Loucy (cell line): ENCODE data around the gene SLC35F3.

Experiments
- H2AFZ ChIP-seq: fragments of 200-600 bp; sonication (generic); 2 replicates; pipeline ENCODE4 v1.6.0; 2016; ENCODE audit warnings: antibody characterized with exemption, mild to moderate bottlenecking, low read length, moderate library complexity
- H3F3A ChIP-seq: fragments of 200-600 bp; 2 replicates; pipeline ENCODE4 v1.6.0; 2016; ENCODE audit warnings: antibody characterized with exemption, low read depth, mild to moderate bottlenecking
- H3K27me3 ChIP-seq: fragments of 200-600 bp; sonication (generic); 2 replicates; pipeline ENCODE4 v1.6.1; 2014; ENCODE audit warnings: low read length, mild to moderate bottlenecking; ENCODE audit not compliant: insufficient read depth, poor library complexity, severe bottlenecking
- H3K36me3 ChIP-seq: fragments of 200-600 bp; sonication (generic); 2 replicates; pipeline ENCODE4 v1.6.1; 2016; ENCODE audit warnings: low read length; ENCODE audit not compliant: insufficient read depth
- H3K4me1 ChIP-seq: fragments of 200-600 bp; sonication (generic); 2 replicates; pipeline ENCODE4 v1.5.1; 2014; ENCODE audit warnings: low read length, mild to moderate bottlenecking; ENCODE audit not compliant: insufficient read depth, poor library complexity, severe bottlenecking
- H3K4me2 ChIP-seq: fragments of 200-600 bp; sonication (generic); 2 replicates; pipeline ENCODE4 v1.6.0; 2014; ENCODE audit warnings: antibody characterized with exemption, low read length, low read depth, mild to moderate bottlenecking; ENCODE audit not compliant: poor library complexity, severe bottlenecking
- H3K4me3 ChIP-seq: fragments of 200-600 bp; sonication (generic); 2 replicates; pipeline ENCODE4 v1.5.1; 2014; ENCODE audit warnings: low read length, mild to moderate bottlenecking, mixed read lengths; ENCODE audit not compliant: poor library complexity, severe bottlenecking
- H3K79me2 ChIP-seq: fragments of 200-600 bp; sonication (generic); 2 replicates; pipeline ENCODE4 v1.6.1; 2014; ENCODE audit warnings: low read length; ENCODE audit not compliant: insufficient read depth
- H3K9ac ChIP-seq: fragments of 200-600 bp; sonication (generic); 2 replicates; pipeline ENCODE4 v1.6.0; 2014; ENCODE audit warnings: mild to moderate bottlenecking, low read depth, low read length, moderate library complexity; ENCODE audit not compliant: poor library complexity, severe bottlenecking
- H3K9me2 ChIP-seq: fragments of 200-600 bp; sonication (generic); replicated peaks from 2 replicates; pipeline ENCODE4 v1.6.1; 2016; ENCODE audit warnings: low read depth, low read length, mixed read lengths
- H3K9me3 ChIP-seq: fragments of 200-600 bp; sonication (generic); 2 replicates; pipeline ENCODE4 v1.6.1; 2014; ENCODE audit warnings: mild to moderate bottlenecking, antibody characterized with exemption, low read length, low read depth; ENCODE audit not compliant: insufficient read depth
- H4K20me1 ChIP-seq: fragments of 200-600 bp; sonication (generic); 2 replicates; pipeline ENCODE4 v1.6.0; 2014; ENCODE audit warnings: antibody characterized with exemption, low read length, mild to moderate bottlenecking; ENCODE audit not compliant: insufficient read depth, poor library complexity, severe bottlenecking
- EZH2phosphoT487 ChIP-seq: fragments of 200-600 bp; IDR thresholded peaks from 2 replicates; pipeline ENCODE4 v1.6.1; 2018; ENCODE audit warnings: antibody characterized with exemption, mild to moderate bottlenecking, moderate library complexity, borderline replicate concordance
- TF ChIP-seq, protein P1 (sequence below): fragments of 200-600 bp; sonication (generic); conservative IDR thresholded peaks from 2 replicates; pipeline ENCODE4 v1.5.1; 2014; ENCODE audit warnings: mild to moderate bottlenecking, antibody characterized with exemption, low read length

SLC35F3 gene

DNA sequence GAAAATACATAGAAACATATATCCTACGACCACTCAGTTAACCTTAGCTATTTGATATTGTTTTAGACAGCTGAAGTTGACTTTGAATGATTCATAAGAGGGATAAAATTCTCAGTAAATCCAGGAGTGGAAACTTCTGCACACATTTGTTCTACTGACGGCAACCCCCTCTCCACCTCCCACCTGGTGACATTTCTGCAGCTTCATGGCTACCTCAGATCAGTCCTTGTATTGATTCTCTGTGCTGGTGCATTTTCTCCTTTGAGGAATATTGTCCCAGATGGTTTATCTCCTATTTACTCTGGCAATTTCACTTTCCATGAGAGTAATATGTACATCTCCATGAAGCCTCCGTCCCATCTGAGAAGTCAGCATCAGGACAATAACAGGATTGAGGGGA, 411.1 kb downstream of the SLC35F3 start:
- Histone ChIP-seq H3K4me3 (peak overlapping the region; percentile 48), H4K20me1 (no peaks in the 10 kb centered on the region), H3K9ac (peak overlapping the region; percentile 64), H3K9me3 (no peaks in the 10 kb centered on the region), H2AFZ (0 out of 2 replicates have a peak overlapping the region, but pooled peaks have one; percentile 11), H3K4me2 (peak overlapping the region; percentile 76), H3K27me3 (no peaks in the 10 kb centered on the region), H3K4me1 (peaks cover 47% of the 10 kb centered on the region), H3F3A (peaks cover 8% of the 10 kb centered on the region; the same call in 1 of the 2 replicates), H3K36me3 (no peaks in the 10 kb centered on the region), H3K79me2 (no peaks in the 10 kb centered on the region), H3K9me2 (no peaks in the 10 kb centered on the region)
- TF ChIP-seq, protein P1, sequence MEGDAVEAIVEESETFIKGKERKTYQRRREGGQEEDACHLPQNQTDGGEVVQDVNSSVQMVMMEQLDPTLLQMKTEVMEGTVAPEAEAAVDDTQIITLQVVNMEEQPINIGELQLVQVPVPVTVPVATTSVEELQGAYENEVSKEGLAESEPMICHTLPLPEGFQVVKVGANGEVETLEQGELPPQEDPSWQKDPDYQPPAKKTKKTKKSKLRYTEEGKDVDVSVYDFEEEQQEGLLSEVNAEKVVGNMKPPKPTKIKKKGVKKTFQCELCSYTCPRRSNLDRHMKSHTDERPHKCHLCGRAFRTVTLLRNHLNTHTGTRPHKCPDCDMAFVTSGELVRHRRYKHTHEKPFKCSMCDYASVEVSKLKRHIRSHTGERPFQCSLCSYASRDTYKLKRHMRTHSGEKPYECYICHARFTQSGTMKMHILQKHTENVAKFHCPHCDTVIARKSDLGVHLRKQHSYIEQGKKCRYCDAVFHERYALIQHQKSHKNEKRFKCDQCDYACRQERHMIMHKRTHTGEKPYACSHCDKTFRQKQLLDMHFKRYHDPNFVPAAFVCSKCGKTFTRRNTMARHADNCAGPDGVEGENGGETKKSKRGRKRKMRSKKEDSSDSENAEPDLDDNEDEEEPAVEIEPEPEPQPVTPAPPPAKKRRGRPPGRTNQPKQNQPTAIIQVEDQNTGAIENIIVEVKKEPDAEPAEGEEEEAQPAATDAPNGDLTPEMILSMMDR: no peak
- TF ChIP-seq EZH2phosphoT487: no peak

DNA sequence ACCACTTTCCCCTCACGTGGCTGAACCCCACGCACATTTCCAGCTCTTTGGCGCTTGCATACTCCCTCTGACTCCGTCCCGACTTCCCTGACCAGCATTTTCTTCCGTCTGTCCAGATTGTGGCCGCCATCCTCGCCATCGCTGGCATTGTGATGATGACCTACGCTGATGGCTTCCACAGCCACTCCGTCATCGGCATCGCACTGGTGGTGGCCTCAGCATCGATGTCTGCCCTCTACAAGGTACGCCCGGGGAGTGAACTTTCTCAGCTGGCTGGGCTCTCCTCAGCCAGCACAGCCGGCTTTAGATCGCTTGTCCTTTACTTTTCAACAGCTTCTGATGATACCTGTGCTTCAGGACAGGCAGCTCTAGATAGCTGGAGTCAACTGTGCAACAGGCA, 412.0 kb downstream of the SLC35F3 start:
- Histone ChIP-seq H3K4me3 (no peak overlapping the region), H3K79me2 (no peaks in the 10 kb centered on the region), H3F3A (peaks cover 8% of the 10 kb centered on the region; the same call in 1 of the 2 replicates), H3K9ac (peak overlapping the region; percentile 64), H4K20me1 (no peaks in the 10 kb centered on the region), H3K9me2 (no peaks in the 10 kb centered on the region), H2AFZ (no peak overlapping the region), H3K4me2 (no peak overlapping the region), H3K36me3 (no peaks in the 10 kb centered on the region), H3K9me3 (no peaks in the 10 kb centered on the region), H3K4me1 (peaks cover 56% of the 10 kb centered on the region), H3K27me3 (no peaks in the 10 kb centered on the region)
- TF ChIP-seq EZH2phosphoT487: no peak

DNA sequence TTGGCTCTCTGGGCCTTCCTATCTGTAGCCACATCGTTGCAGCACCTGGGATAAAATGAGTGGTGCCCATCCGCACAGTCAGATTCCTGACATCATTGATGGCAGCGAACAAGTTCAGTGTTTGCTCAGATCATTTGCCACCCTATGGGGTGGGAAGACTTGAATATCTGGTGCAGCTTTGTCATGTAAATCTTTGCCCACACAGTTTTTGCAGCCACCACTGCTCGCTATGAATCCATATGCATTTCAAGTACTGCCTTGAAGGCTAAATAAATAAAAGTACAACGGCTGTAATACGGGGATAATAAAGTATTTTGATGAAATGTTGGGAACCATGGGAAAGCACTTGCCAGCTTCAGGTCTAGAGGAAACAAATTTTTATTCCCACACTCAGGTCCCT, 412.5 kb downstream of the SLC35F3 start:
- Histone ChIP-seq H3K4me3 (no peak overlapping the region), H2AFZ (no peak overlapping the region), H3K36me3 (no peaks in the 10 kb centered on the region), H3F3A (peaks cover 8% of the 10 kb centered on the region; the same call in 1 of the 2 replicates), H3K4me2 (no peak overlapping the region), H4K20me1 (no peaks in the 10 kb centered on the region), H3K27me3 (no peaks in the 10 kb centered on the region), H3K79me2 (no peaks in the 10 kb centered on the region), H3K4me1 (peaks cover 57% of the 10 kb centered on the region), H3K9me3 (no peaks in the 10 kb centered on the region), H3K9ac (peak overlapping the region; percentile 10), H3K9me2 (no peaks in the 10 kb centered on the region)
- TF ChIP-seq, protein P1: no peak
- TF ChIP-seq EZH2phosphoT487: no peak

DNA sequence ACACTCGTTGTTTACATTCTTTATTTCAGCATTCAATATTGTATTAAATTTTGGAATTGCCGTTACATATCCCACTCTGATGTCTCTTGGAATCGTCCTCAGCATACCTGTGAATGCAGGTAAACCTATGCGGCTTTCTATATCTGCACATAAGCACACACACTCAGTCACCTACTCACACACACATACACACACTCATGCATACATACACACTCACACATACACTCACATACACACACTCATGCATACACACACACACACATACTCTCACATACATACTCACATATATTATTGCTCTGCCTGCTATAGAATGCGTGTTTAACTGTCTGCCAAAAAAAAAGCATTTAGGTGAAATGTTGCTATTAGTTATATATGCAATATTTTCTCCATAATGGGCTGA, 415.6 kb downstream of the SLC35F3 start:
- Histone ChIP-seq H3K4me2 (no peak overlapping the region), H3K4me1 (peaks cover 44% of the 10 kb centered on the region), H3K27me3 (no peaks in the 10 kb centered on the region), H2AFZ (no peak overlapping the region), H3K9me2 (no peaks in the 10 kb centered on the region), H3K36me3 (no peaks in the 10 kb centered on the region), H4K20me1 (no peaks in the 10 kb centered on the region), H3F3A (peaks cover 5% of the 10 kb centered on the region; the same call in 1 of the 2 replicates), H3K9ac (no peak overlapping the region), H3K4me3 (no peak overlapping the region), H3K9me3 (no peaks in the 10 kb centered on the region), H3K79me2 (no peaks in the 10 kb centered on the region)
- TF ChIP-seq, protein P1: no peak
- no peak for TF ChIP-seq EZH2phosphoT487
